Measurements from ENCODE around the gene UNC5C.

The UNC5C gene

GRCh38 chr4:95394752-95395306 lies 153.9 kb downstream of the UNC5C start:
- TF ChIP-seq CTCF (IDR thresholded peaks at IDR 0.05; ENCODE audit: borderline replicate concordance, insufficient read depth, low read depth, low read length): no peak
- H3K4me3 ChIP-seq (ENCODE audit: low read depth, low read length): no peak overlapping the region

DNA sequence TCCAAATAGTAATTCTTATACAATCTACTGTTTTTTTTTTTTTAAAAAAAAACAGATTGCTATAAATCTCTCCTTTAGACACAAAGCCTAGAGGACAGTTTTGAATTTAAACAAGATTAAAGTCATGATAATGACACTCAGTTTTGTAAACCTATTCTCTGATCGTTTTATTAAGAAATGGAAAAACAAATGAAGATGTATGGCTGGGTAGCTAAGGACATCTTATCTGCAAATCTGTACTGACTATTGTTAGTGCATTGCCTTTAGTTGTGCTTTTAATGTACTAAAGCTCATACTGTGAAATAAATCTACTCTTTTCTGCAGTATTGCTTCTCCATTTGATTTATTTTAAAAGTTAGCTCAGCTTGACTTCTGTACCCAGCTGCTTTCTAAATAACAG lies 155.0 kb downstream of the UNC5C start:
- no peak for TF ChIP-seq CTCF (IDR thresholded peaks at IDR 0.05; ENCODE audit: borderline replicate concordance, insufficient read depth, low read depth, low read length)

DNA sequence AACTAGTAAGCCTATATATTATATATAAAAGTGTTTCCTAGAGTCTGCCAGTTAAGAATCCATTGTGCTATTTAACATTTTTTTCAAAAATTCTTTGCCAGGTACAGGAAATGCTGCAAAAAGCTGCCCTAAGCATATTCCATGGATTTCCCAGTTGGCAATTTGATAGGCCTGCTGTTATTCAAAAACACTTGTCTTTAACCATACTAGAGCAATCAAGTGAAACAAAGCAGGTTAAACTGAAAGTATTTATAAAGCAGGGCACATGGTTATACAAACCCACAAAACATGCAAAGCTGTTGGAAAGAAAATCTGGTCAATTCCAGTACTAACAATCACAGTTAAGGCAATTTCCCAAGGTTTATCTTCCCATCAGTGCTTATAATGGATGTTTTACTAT lies 159.9 kb downstream of the UNC5C start:
- no peak for TF ChIP-seq CTCF (IDR thresholded peaks at IDR 0.05; ENCODE audit: borderline replicate concordance, insufficient read depth, low read depth, low read length)
- no peak overlapping the region for H3K4me3 ChIP-seq (ENCODE audit: low read depth, low read length)

More for the DNA sequence above, 155.0 kb downstream of the UNC5C start:
- no peak overlapping the region for H3K4me3 ChIP-seq (ENCODE audit: low read depth, low read length)

GRCh38 chr4:95387719-95388118 lies 161.1 kb downstream of the UNC5C start:
- TF ChIP-seq CTCF (IDR thresholded peaks at IDR 0.05; ENCODE audit: borderline replicate concordance, insufficient read depth, low read depth, low read length): no peak
- H3K4me3 ChIP-seq (ENCODE audit: low read depth, low read length): no peak overlapping the region

- no peak overlapping the region for H3K4me3 ChIP-seq (ENCODE audit: low read depth, low read length)
- no peak for TF ChIP-seq CTCF (IDR thresholded peaks at IDR 0.05; ENCODE audit: borderline replicate concordance, insufficient read depth, low read depth, low read length)
Measured at GRCh38 chr4:95386410-95386809, 162.4 kb downstream of the UNC5C start.

- TF ChIP-seq CTCF (IDR thresholded peaks at IDR 0.05; ENCODE audit: borderline replicate concordance, insufficient read depth, low read depth, low read length): no peak
Measured at GRCh38 chr4:95381843-95382580, 166.8 kb downstream of the UNC5C start.

DNA sequence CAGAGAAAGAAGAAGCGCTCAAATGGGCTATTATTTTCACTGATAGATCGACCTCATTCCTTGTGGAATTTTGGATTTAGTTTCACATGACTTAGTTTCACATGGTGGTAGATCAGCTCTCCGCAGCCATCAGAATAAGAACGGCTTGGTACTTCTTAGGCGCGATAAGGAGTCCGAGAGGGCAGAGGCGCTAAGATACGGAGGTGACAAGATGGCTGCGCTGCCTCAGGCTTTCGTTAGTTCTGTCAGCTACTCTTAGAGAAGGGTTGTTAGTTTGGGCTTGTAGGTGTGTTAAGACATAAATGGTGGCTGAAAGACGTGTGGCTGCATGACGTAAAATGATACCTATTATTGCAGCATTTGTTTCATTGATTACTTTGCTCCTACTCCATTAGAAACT lies 169.1 kb downstream of the UNC5C start:
- no peak for TF ChIP-seq CTCF (IDR thresholded peaks at IDR 0.05; ENCODE audit: borderline replicate concordance, insufficient read depth, low read depth, low read length)
- no peak overlapping the region for H3K4me3 ChIP-seq (ENCODE audit: low read depth, low read length)

More at GRCh38 chr4:95381843-95382580, 166.8 kb downstream of the UNC5C start:
- no peak overlapping the region for H3K4me3 ChIP-seq (ENCODE audit: low read depth, low read length)
